Measurements from ENCODE around the gene DGKB.

- no peak for TF ChIP-seq CTCF (optimal IDR thresholded peaks at IDR 0.05 in 1 of 3, IDR thresholded peaks at IDR 0.05 in 1 of 3, conservative IDR thresholded peaks at IDR 0.05 in 1 of 3; ENCODE audit: extremely low read depth in 1 of 3, insufficient read depth in 2 of 3, low read length in 3 of 3)
- TF ChIP-seq EZH2 (IDR thresholded peaks at IDR 0.05; ENCODE audit: low read length) = no peak
Observed at GRCh38 chr7:14841869-14842268, 60.7 kb downstream of the DGKB start.

All from keratinocyte (primary cell).